GM18870 (cell line): ENCODE data around the gene DNAJC2.
"Not testable (repeated sequence)": the region's sequence is repeated elsewhere in the genome, so short reads cannot be mapped to it uniquely, and the experiment has no call there.

ENCODE experiments used
- ATAC-seq: cut with Tn5 transposase; IDR thresholded peaks from one replicate; pipeline ENCODE4 v1.9.1; 2021; ENCODE audit warnings: moderate library complexity; ENCODE audit not compliant: unreplicated experiment

DNAJC2 gene

DNA sequence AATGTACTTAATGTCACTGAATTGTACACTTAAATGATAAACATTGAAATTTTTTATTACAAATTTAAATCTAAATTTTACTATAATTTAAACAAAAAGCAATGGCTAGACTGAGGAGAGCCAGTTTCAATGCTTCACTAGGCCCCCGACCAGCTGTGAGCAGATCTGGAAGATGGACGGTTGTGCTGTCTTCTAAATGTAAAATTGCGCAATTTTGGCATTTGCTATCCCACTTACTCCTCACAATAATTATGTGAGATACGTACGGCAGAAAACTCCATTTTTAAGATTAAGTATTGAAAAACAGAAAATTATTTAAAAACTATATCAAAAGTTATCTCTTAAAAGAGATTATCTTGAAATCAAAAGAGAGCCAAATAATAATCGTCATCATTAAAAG, 71.2 kb downstream of the DNAJC2 start:
- ATAC-seq: not testable (repeated sequence)

DNA sequence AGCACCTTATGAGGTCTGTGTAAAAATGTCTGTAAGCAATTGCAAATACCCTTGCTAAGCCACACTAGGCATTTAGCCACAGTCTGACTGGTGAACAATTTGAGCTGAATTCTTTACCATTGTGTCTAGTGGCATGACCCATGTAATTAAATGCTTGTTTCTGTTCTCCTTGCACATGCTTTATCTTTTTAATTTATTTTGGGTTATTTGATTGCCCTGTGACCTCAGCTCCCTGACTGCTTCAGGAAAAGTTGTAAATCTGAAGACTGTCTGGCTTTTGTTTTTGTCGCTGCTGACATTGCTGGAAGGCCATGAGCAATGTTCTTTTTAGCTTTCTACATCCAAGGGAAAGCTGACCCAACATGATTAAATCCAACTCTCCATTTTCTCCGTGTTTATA, 78.3 kb downstream of the DNAJC2 start:
- ATAC-seq: not testable (repeated sequence)

DNA sequence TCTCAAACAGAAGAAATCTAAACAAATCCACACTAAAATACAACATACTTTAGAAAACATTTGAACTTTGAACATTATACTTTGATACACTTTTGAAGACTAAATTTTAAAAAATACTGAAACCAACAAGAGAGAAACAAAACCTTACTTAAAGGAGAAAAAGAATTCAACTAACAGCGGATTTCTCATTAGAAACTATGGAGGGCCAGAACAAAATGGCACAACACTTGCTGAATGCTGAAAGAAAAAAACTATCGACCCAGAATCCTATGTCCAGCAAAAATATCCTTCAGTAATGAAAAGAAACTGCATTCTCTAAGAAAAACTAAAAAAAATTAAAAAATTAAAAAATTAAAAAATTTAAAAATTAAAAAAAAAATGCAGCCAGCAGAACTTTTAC, 80.5 kb downstream of the DNAJC2 start:
- not testable (repeated sequence) for ATAC-seq
